Left forelimb (tissue), 1 donor: Measurements from ENCODE around the gene BRMS1.
"Not testable (repeated sequence)": the region's sequence is repeated elsewhere in the genome, so short reads cannot be mapped to it uniquely, and the experiment has no call there.

Experiments used
- DNase-seq: peaks from one replicate; pipeline ENCODE4 v3.0.0-alpha.2; 2018; ENCODE audit warnings: low spot score

Gene BRMS1

GRCh38 chr11:66344550-66345315 lies at the start of gene BRMS1:
TSS of gene BRMS1 (minus strand) at chr11:66345104. CDS start at chr11:66342234, 2,870 bp downstream.
- DNase-seq: peak; percentile 98

GRCh38 chr11:66393954-66394353 lies 49.0 kb upstream of the BRMS1 start:
- no peak for DNase-seq

GRCh38 chr11:66391322-66391721 lies 46.4 kb upstream of the BRMS1 start:
- no peak for DNase-seq

GRCh38 chr11:66388780-66389386 lies 44.0 kb upstream of the BRMS1 start:
- no peak for DNase-seq

- peak; percentile 81 for DNase-seq
These were observed 41.5 kb upstream of the BRMS1 start for GRCh38 chr11:66386171-66387069.

GRCh38 chr11:66384316-66384715 lies 39.4 kb upstream of the BRMS1 start:
- DNase-seq: not testable (repeated sequence)

- DNase-seq: not testable (repeated sequence)
These were observed 35.4 kb upstream of the BRMS1 start for GRCh38 chr11:66380264-66380663.

- DNase-seq: not testable (repeated sequence)
These were observed 28.9 kb upstream of the BRMS1 start for GRCh38 chr11:66373690-66374287.

GRCh38 chr11:66373265-66373664 lies 28.4 kb upstream of the BRMS1 start:
- no peak for DNase-seq

GRCh38 chr11:66371627-66372415 lies 26.9 kb upstream of the BRMS1 start, which contains the start of gene SLC29A2:
TSS of gene SLC29A2 (minus strand) at chr11:66371760. CDS start at chr11:66371591, 169 bp downstream.
- no peak for DNase-seq

GRCh38 chr11:66369073-66369894 lies 24.4 kb upstream of the BRMS1 start:
- DNase-seq: no peak

GRCh38 chr11:66368484-66368883 lies 23.6 kb upstream of the BRMS1 start:
- DNase-seq: no peak

- no peak for DNase-seq
These were observed 22.8 kb upstream of the BRMS1 start for GRCh38 chr11:66367561-66368312.

GRCh38 chr11:66366844-66367477 lies 22.1 kb upstream of the BRMS1 start:
- DNase-seq: no peak

GRCh38 chr11:66365711-66366619 lies 21.1 kb upstream of the BRMS1 start:
- DNase-seq: no peak

- no peak for DNase-seq
These were observed 20.3 kb upstream of the BRMS1 start for GRCh38 chr11:66365166-66365565.

GRCh38 chr11:66363805-66364535 lies 19.1 kb upstream of the BRMS1 start:
- DNase-seq: no peak
